Activated CD8-positive, alpha-beta memory T cell treated with anti-CD3 and anti-CD28 coated beads, Interleukin-2, amount 50 U/mL, for 1 hour (primary cell): ENCODE measurements around the gene ORC3.
A peak's percentile ranks its signal among the peaks of the same experiment; 100 is the strongest.

Experiments used
- DNase-seq: peaks from one replicate; pipeline ENCODE4 v3.0.0-alpha.2; 2020; ENCODE audit errors: extremely low read depth

Gene ORC3

DNA sequence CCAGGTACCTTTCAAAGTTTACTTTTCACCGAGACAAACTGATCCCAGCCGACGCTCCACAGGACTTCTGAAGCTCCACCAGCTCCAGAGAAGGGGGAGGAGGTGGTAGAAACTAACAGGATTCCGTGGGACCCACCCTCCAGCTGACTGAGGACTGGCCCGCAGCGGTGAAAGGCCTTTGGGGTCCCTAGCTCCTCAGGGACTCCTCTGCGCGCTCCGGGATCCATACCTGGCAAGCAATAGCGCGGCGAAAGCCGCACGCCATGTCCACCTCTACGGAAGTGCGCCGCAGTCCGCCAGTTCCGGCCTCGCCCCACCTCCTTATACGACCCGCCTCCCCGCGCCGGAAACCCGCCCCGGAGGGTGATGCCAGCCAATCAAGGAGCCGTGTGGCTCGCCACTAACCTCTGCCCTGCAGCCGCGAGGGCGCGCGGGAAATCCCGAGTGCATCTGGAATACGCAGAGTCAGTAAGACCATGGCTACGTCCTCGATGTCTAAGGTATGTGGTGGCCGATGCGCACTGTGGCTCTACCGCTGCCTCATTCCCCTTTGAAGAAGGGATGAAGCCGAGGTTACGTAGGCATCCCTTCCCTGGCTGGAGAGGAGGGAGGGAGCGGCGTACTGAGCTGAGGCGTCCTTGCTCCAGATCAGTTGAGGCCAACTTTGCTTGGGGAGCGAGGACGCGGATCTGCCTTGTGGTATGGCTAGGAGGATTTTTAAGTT is at the start of gene ORC3, which contains the start of gene RARS2:
ORC3 (plus strand) TSS at position 443 of the 724 bp plus-strand sequence; CDS start at position 477, 34 bp downstream.
RARS2 (minus strand) TSS at position 295 of the 724 bp plus-strand sequence; CDS start at position 265, 30 bp downstream.
- peak; percentile 82 for DNase-seq

GRCh38 chr6:87540539-87540938 is 49.4 kb upstream of the ORC3 start:
- DNase-seq, result no peak

DNA sequence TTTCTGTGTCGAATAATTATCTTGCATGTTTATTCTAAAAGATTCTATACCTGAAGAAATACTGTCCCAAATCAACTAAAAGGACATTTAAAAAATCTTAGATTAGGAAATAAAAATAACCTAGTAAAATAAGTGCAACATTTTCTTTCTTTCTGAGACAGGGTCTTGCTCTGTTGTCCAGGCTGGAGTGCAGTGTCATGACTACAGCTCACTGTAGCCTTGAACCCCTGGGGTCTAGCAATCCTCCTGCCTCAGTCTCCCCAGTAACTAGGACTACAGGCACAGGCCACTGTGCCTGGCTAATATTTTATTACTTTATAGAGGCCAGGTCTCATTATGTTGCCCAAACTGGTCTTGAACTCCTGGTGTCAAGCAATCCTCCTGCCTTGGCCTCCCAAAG is 48.9 kb upstream of the ORC3 start:
- DNase-seq, result no peak

DNA sequence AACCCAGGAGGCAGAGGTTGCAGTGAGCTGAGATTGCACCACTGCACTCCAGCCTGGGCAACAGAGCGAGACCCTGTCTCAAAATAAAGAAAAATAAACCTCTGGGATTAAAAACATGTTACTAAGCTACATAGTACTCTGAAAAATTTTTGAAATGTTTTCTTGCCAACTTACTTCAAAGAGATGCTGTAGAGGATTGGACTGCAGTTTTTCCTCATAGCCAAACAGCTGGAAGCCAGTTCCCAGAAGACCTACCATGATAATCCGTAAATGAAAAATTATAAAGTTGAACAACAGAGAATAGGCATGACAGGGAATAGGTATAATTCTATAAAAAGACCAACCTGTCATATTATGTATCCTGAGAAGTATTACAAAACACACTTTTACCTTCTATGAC is 48.2 kb upstream of the ORC3 start:
- no peak for DNase-seq

GRCh38 chr6:87543696-87544473 is 46.0 kb upstream of the ORC3 start:
- no peak for DNase-seq

- no peak for DNase-seq
Measured at GRCh38 chr6:87544474-87544735, 45.5 kb upstream of the ORC3 start.

GRCh38 chr6:87551799-87552198 is 38.1 kb upstream of the ORC3 start:
- no peak for DNase-seq

DNA sequence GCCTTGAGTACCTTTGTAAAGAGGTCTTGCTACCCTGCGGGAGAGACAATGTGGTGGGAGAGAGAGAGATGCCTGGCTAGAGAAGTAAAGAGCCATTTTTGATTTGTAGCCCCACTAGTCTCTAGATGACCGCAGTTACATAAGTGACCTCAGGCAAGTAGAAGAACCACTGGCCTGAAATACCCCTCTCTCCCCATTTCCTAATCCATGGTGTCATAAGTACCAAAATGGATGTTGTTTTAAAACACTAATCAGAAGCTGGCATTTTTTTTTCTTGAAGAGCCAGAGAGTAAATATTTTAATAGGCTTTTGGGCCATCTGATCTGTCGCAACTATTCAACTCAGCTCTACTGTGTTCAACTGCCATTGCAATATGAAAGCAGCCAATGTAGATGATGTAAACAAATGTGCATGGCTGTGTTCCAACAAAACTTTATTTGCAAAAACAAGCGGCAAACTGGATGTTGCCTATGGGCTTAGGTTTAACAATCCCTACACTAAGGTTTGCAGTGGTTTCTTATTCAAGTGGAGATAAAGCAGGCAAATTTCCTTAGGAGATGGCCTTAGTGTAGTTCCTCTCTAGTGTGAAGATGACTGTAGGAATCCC is 36.7 kb upstream of the ORC3 start:
- no peak for DNase-seq

DNA sequence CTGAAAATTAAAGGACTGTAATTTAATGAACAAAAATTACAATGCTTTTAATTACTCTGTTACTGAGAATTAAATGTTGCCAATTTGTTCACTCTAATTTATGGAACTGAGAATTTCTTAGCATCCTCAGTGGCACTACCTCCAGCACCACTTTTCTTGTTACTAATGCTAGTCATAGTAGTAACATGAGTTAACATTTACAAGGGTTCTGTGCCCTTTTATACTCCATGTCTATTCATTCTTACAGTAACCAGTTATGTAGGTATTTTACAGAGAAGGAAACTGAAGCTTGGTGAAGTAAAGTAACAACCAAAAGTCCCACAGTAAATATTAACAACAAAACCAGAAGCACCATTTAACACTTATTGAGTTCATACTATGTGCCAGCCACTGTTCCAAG is 34.4 kb upstream of the ORC3 start:
- no peak for DNase-seq

DNA sequence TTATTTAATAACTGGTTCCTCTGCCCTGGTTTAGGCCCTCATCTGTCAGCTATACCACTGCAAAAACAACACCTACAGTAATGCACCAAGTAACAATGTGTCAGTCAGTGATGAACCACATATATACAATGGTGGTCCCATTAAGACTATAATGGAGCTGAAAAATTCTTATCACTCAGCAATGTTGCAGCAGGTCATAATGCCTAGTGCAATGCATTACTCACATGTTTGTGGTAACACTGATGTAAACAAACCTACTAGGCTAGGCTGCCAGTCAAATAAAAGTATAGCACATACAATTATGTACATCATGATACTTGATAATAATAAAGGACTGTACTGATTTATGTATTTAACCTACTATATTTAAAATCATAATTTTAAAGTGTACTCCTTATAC is 31.5 kb upstream of the ORC3 start:
- DNase-seq, result no peak

DNA sequence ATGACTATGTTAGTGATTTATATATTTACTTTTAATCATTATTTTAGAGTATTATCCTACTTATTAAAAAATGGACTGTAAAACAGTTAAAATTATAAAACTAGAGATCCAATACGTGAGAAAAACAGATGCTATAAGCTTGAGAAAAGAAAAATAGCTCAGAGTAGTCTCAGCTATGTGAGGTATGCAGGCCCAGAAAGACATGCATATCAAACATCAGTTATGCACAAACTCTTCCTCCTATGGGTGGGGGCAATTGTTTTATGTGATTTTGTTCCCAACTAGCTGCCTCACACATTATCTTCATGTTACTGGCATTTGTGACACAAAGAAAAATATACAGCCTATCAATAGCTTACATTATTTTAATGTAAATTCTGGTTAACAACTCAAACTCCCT is 28.9 kb upstream of the ORC3 start:
- DNase-seq, result no peak

GRCh38 chr6:87572021-87572420 is 17.9 kb upstream of the ORC3 start:
- no peak for DNase-seq

DNA sequence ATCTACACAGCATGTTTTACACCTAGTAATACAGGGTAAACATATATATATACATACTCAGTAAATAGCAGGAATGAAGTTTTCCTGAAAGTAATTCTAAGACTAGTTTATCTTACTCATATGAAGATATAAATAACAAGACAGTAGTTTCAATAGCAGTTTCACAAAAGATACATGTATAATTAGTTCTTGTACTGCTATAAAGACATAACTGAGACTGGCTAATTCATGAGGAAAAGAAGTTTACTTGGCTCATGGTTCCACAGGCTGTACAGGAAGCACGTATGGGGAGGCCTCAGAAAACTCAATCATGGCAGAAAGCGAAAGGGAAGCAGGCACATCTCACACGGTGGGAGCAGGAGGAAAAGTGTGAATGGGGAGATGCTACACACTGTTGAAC is 17.1 kb upstream of the ORC3 start:
- no peak for DNase-seq

DNA sequence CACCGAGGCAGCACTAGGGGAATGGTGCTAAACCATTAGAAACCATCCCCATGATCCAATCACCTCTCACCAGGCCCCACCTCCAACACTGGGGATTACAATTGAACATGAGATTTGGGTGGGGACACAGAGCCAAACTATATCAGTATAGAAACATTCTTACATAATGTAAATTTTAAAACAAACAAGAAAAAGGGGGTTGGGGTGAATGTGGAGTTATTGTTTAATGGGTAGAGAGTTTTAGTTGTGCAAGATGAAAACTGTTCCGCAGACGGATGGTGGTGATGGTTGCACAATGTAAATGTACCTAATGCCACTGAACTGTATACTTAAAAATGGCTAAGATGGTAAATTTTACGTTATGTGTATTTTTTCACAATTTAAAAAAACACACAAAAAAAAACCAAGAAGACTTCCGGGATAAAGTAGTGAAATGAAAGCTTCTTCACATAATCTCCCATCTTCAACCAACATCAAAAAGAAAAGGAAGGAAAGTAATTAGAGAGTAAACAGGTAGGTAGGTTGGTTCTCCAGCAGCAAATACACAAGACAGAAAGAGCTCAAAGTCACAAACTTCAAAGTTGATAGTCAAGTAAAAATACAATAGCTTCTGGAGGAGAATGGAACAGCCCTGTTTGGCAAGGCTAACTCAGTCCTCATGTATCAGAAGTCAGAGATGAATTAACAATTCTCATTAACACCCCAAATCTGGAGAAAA is 16.5 kb upstream of the ORC3 start:
- no peak for DNase-seq

GRCh38 chr6:87574237-87574804 is 15.6 kb upstream of the ORC3 start:
- no peak for DNase-seq

DNA sequence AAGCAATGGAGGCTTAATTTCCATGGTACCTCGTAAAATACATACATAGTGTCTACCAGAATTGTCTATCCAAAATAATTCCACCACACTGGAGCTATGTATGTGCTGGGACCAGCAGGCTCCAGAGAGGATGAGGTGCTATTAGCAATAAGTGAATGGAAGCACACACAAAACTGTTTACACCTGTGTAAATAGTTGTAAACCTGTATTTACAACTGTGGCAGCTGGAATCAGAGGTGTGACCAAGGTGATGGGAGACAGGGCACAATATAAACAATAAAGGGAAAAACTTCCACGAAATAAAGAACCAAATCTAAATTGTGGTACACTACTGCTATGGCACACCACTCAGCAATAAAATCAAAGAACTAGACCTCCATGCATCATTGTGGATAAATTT is 14.5 kb upstream of the ORC3 start:
- DNase-seq, result no peak

- no peak for DNase-seq
Measured at GRCh38 chr6:87583822-87584221, 6.1 kb upstream of the ORC3 start.

DNA sequence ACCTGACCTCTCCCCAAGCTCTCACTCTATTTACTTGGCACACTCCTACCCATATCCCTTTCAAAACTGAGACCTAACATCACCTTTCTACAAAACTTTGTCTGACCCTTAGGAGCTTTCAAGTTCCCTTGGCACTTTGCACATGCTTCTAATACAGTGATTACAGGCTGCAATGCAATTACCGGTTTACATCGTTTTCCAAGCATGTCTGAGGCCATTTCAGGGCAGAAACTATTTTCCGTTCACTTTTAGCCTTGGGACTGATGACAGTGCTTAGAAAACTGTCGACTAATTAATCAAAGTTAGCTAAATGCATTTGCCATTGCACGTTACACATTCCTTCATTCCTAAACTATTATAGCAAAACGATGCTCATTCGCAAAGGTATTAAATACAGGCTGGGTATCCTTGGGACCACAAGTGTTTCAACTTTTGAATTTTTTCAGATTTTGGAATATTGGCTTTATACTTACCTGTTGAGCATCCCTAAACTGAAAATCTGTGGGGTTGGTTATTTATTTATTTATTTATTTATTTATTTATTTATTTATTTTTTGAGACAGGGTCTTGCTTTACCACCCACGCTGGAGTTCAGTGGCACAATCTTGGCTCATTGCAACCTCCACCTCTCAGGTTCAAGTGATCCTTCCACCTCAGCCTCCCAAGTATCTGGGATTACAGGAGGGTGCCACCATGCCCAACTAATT is 3.4 kb upstream of the ORC3 start:
- no peak for DNase-seq

DNA sequence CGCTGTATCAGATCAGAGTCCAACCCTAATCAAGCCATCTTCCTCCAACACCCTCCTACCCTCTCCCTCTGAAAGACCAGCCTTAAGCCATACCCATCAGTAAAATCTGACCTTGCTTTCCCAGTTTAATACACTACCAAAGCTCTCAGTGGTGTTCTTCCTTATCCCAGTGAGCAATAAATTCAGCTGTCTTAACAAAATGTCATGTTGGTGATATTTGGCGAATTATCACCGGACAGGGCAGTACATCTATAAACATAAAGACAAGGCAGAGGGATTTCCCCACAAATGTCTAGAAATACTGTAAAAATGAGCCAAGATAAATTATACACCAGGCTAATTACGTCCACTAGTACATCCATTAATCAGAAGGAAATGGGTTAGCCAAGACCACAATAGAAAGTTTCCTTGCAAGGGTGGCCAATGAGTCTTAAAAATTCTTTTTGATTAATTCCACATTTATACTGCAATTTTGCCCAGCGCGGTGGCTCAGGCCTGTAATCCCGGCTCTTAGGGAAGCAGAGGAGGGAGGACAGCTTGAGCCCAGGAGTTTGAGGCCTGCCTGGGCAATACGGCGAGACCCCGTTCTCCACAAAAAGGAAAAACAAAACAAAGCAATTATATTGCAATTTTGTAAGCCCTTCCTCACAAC is 1.1 kb upstream of the ORC3 start:
- no peak for DNase-seq

DNA sequence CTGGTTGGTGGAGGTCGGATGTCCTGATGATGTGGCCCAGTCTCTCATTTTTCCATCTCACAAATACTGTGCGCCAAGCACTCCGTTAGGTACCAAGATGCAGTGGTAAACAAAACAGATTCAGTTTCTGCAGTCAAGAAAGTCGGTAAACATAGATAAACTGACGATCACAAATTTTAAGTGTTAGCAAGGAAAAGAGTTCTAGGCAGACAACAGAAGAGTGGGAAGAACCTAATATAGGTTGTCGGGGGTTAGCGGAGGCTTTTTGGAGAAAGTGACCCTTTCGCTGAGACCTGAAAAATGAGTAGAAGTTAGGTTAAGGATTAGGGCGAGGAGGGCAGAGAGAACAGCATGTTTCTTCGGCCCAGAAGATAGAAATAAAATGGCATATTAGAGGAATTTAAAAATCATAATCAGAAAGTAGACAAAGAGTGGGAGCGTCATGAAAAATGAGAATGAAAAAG is 514 bp downstream of the ORC3 start:
- DNase-seq, result no peak

- DNase-seq, result no peak
Measured at GRCh38 chr6:87590990-87591389, 1.1 kb downstream of the ORC3 start.
